ENCODE results near the gene KIF26A. TPM values are rescaled to one million over a fixed set of nuclear protein-coding genes. Genes with fewer than 3 reads are reported as not detected.

KIF26A gene
- total and polyA plus RNA-seq, 2 donors from 2014 or later, result 2.3 to 12.3 TPM

- intact Hi-C loops (cut with DNase I), result no loop called here
Measured at GRCh38 chr14:104141621-104142091, 3.3 kb downstream of the KIF26A start.

GRCh38 chr14:104142136-104142945 lies 4.0 kb downstream of the KIF26A start:
- intact Hi-C loops (cut with DNase I), result no loop called here

More at GRCh38 chr14:104141621-104142091, 3.3 kb downstream of the KIF26A start:
- H3K36me3 ChIP-seq (ENCODE audit: control insufficient read depth in 2 of 3, insufficient read depth in 3 of 3, low read length in 3 of 3), result no peaks in the 10 kb centered on the region
- peak in 1 of 5 donors; percentile 63 for DNase-seq
- peaks cover 7% of the 10 kb centered on the region for H3K27me3 ChIP-seq (ENCODE audit: control insufficient read depth, insufficient read depth, low read length)
- no peak overlapping the region for H3K4me3 ChIP-seq (ENCODE audit: low read length in 3 of 3)
- no peak overlapping the region for H3K27ac ChIP-seq (ENCODE audit: low read depth in 2 of 2, low read length in 2 of 2)
- H3K4me1 ChIP-seq (ENCODE audit: control insufficient read depth in 2 of 3, insufficient read depth in 2 of 3, low read depth in 1 of 3, low read length in 3 of 3), result peaks cover 0 to 2% (median 0%) of the 10 kb centered on the region in 3 donors
- no peak for TF ChIP-seq CTCF (IDR thresholded peaks at IDR 0.05; ENCODE audit: borderline replicate concordance, extremely low read depth, insufficient read depth)
- FAIRE-seq, result no peak
- H3K9me3 ChIP-seq (ENCODE audit: control insufficient read depth in 2 of 3, insufficient read depth in 1 of 3, low read length in 3 of 3), result no peaks in the 10 kb centered on the region
- H3K9ac ChIP-seq (ENCODE audit: low read length in 3 of 3), result no peak overlapping the region

GRCh38 chr14:104142946-104143470 lies 4.6 kb downstream of the KIF26A start:
- H3K27ac ChIP-seq (ENCODE audit: low read depth in 2 of 2, low read length in 2 of 2), result no peak overlapping the region
- no peaks in the 10 kb centered on the region for H3K9me3 ChIP-seq (ENCODE audit: control insufficient read depth in 2 of 3, insufficient read depth in 1 of 3, low read length in 3 of 3)
- intact Hi-C loops (cut with DNase I), result no loop called here
- no peaks in the 10 kb centered on the region for H3K27me3 ChIP-seq (ENCODE audit: control insufficient read depth, insufficient read depth, low read length)
- H3K9ac ChIP-seq (ENCODE audit: low read length in 3 of 3), result no peak overlapping the region
- DNase-seq, result peak in 1 of 5 donors; percentile 49
- FAIRE-seq, result no peak
- no peak for TF ChIP-seq CTCF (IDR thresholded peaks at IDR 0.05; ENCODE audit: borderline replicate concordance, extremely low read depth, insufficient read depth)
- no peaks in the 10 kb centered on the region for H3K36me3 ChIP-seq (ENCODE audit: control insufficient read depth in 2 of 3, insufficient read depth in 3 of 3, low read length in 3 of 3)
- H3K4me3 ChIP-seq (ENCODE audit: low read length in 3 of 3), result no peak overlapping the region
- H3K4me1 ChIP-seq (ENCODE audit: control insufficient read depth in 2 of 3, insufficient read depth in 2 of 3, low read depth in 1 of 3, low read length in 3 of 3), result no peaks in the 10 kb centered on the region

More at GRCh38 chr14:104142136-104142945, 4.0 kb downstream of the KIF26A start:
- FAIRE-seq, result no peak
- Histone ChIP-seq H3K36me3 (ENCODE audit: control insufficient read depth in 2 of 3, insufficient read depth in 3 of 3, low read length in 3 of 3) (no peaks in the 10 kb centered on the region), H3K4me3 (ENCODE audit: low read length in 3 of 3) (no peak overlapping the region), H3K27ac (ENCODE audit: low read depth in 2 of 2, low read length in 2 of 2) (no peak overlapping the region), H3K4me1 (ENCODE audit: control insufficient read depth in 2 of 3, insufficient read depth in 2 of 3, low read depth in 1 of 3, low read length in 3 of 3) (peaks cover 0 to under 1% (median 0%) of the 10 kb centered on the region in 3 donors), H3K9ac (ENCODE audit: low read length in 3 of 3) (no peak overlapping the region), H3K27me3 (ENCODE audit: control insufficient read depth, insufficient read depth, low read length) (peaks cover under 1% of the 10 kb centered on the region), H3K9me3 (ENCODE audit: control insufficient read depth in 2 of 3, insufficient read depth in 1 of 3, low read length in 3 of 3) (no peaks in the 10 kb centered on the region)
- DNase-seq, result peak in 2 of 5 donors; percentile 46 to 47
- no peak for TF ChIP-seq CTCF (IDR thresholded peaks at IDR 0.05; ENCODE audit: borderline replicate concordance, extremely low read depth, insufficient read depth)
